Fibroblast of pulmonary artery (primary cell): ENCODE results near the gene KLF18.

ENCODE experiments used
- DNase-seq: peaks from one replicate; pipeline ENCODE4 v3.0.0-alpha.2; 2010; ENCODE audit warnings: low read depth
- H3K4me3 ChIP-seq: replicated peaks from 2 replicates; pipeline ENCODE4 v1.5.1; 2011; ENCODE audit warnings: low read depth, mild to moderate bottlenecking, control low read depth, low read length, moderate library complexity
- TF ChIP-seq, protein P1 (sequence below): IDR thresholded peaks from 2 replicates; pipeline ENCODE4 v1.5.1; 2011; ENCODE audit warnings: mild to moderate bottlenecking, control low read depth, low read length, inconsistent platforms; ENCODE audit errors: missing control alignments

Gene KLF18

DNA sequence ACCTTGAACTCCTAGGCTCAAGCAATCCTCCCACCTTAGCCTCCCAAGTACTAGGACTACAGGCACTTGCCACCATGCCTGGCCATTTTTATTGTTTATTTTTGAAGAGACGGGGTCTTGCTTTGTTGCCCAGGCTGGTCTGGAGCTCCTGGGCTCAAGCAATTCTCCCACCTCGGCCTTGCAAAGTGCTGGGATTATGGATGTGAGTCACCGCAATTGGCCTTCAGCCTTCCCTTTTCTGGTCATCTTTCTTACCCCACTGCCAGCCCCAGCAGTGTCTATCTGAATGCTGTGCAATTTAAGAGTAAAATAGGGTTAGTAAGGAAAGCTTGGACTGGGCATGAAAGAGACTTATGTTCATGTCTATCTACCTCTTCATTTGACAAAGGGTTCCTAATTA, 28.9 kb downstream of the KLF18 start:
- DNase-seq = peak; percentile 16
- TF ChIP-seq, protein P1, sequence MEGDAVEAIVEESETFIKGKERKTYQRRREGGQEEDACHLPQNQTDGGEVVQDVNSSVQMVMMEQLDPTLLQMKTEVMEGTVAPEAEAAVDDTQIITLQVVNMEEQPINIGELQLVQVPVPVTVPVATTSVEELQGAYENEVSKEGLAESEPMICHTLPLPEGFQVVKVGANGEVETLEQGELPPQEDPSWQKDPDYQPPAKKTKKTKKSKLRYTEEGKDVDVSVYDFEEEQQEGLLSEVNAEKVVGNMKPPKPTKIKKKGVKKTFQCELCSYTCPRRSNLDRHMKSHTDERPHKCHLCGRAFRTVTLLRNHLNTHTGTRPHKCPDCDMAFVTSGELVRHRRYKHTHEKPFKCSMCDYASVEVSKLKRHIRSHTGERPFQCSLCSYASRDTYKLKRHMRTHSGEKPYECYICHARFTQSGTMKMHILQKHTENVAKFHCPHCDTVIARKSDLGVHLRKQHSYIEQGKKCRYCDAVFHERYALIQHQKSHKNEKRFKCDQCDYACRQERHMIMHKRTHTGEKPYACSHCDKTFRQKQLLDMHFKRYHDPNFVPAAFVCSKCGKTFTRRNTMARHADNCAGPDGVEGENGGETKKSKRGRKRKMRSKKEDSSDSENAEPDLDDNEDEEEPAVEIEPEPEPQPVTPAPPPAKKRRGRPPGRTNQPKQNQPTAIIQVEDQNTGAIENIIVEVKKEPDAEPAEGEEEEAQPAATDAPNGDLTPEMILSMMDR = no peak
- no peak overlapping the region for H3K4me3 ChIP-seq

DNA sequence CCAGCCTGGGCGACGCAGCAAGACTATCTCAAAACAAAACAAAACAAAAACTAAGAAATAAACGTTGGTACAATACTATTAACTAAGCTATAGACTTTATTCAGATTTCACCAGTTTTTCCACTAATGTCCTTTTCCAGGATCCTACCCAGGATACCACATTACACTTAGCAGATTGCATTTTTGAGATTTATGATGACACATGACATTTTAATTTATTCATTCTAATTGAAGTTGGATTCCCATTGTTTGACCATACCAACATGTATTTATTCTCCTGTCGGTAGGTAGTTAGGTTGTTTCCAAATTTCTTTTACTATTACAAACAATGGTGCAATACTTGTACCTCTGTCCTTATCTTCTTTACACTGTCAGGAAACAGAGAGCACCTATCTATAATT, 29.6 kb downstream of the KLF18 start:
- DNase-seq = no peak
- no peak overlapping the region for H3K4me3 ChIP-seq
- TF ChIP-seq, protein P1 = no peak

DNA sequence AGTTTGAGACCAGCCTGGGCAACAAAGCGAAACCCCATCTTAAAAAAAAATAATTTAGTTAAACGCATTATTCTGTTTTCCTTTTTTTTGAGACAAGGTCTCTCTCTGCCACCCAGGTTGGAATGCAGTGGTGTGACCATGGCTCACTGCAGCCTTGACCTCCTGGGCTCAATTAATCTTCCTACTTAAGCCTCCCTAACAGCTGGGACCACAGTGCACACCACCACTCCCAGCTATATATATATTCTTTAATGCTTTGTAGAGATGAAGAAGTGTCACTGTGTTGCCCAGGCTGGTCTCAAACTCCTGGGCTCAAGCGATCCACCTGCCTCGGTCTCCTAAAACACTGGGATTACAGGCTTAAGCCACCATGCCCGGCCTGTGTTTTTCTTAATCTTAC, 30.5 kb downstream of the KLF18 start:
- no peak for DNase-seq
- TF ChIP-seq, protein P1 = no peak
- no peak overlapping the region for H3K4me3 ChIP-seq

DNA sequence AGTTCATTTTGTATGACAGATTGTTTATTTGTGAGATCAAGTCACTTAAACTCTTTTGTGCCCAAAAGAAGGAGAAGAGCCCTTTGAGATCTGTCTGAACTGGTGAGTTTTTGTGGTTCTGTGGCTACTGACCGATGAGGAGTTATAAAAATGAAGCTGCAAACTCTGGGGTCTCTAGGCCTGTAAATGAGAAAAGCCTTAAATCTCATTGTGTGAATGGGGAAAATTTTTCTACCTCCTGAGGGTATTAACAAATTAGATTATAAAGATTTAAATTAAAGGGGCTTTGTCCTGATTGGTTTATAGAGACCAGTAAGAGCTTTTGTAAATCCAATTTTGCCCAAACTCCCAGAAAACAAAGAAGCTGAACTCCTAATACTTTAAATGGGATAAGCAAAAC, 32.5 kb downstream of the KLF18 start:
- DNase-seq = no peak
- TF ChIP-seq, protein P1 = no peak
- no peak overlapping the region for H3K4me3 ChIP-seq

DNA sequence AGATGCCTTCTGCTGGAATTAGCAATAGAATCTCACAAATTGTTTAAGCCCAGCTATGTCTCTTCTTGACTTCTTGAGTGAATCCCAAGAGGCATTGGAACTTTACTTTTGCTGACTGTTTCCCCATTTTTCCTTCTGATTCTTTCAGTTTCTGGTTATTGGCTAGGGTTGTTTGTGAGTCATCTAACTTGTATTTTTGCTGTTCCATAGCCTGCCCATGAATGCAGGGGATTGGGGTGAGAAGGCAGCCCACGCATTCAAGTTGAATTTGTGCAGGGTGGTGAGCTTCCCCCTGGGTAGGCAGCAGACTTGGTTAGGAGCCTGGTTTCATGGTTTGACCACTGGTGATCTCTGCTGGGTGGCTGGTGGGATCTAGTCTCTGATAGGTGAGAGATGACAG, 33.2 kb downstream of the KLF18 start:
- TF ChIP-seq, protein P1 = no peak
- H3K4me3 ChIP-seq = no peak overlapping the region
- DNase-seq = peak; percentile 48

DNA sequence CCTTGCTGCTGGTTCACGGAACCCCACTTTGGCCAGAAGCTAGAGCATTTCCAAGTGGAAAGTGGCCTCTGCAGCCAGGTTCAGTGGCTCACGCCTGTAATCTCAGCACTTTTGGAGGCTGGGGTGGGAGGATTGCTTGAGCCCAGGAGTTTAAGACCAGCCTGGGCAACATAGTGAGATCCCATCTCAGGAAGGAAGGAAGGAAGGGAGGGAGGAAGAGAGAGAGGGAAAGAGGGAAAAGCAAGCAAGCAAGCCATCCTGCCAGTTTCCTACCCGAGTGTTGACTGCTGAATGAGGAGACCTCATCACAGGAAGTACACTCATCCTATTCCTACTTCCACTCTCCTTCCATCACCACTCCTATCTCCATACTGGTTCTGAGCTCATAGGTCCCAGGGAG, 35.6 kb downstream of the KLF18 start:
- DNase-seq = no peak
- no peak overlapping the region for H3K4me3 ChIP-seq
- TF ChIP-seq, protein P1 = no peak

DNA sequence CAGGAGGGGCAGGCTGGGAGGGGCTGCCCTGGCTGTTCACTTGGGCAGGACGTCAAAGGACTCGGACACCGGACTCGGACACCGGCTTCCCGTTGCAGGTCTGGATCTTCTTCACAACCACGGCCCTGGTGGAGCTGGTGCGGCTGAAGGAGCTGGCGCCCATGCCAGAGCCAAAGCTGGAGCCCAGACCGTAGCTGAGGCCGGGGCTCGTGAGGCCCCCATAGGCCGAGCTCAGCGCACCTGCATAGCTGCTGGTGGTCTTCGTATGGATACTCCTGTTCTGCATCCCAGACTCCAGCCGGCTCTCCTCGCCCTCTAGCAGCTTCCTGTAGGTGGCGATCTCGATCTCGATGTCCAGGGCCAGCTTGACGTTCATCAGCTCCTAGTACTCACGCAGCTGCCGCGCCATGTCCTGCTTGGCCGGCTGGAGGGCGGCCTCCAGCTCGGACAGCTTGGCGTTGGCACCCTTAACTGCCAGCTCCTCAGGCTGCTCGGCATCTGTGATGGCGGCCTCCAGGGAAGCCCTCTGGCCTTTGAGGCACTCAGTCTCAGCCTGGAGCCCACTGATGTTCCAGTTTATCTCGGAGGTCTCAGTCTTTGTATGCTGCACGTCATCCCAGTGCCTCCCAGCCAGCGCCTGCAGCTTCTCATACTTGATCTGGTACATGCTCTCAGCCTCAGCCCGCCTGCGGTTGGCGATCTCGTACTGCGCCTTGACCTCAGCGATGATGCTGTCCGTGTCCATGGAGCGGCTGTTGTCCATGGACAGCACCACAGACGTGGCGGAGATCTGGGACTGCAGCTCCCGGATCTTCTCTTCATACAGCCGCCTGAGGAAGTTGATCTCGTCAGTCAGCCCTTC, 37.9 kb downstream of the KLF18 start:
- TF ChIP-seq, protein P1 = no peak
- no peak for DNase-seq
- no peak overlapping the region for H3K4me3 ChIP-seq
